ENCODE data around the gene CNOT6L.

CNOT6L gene

DNA sequence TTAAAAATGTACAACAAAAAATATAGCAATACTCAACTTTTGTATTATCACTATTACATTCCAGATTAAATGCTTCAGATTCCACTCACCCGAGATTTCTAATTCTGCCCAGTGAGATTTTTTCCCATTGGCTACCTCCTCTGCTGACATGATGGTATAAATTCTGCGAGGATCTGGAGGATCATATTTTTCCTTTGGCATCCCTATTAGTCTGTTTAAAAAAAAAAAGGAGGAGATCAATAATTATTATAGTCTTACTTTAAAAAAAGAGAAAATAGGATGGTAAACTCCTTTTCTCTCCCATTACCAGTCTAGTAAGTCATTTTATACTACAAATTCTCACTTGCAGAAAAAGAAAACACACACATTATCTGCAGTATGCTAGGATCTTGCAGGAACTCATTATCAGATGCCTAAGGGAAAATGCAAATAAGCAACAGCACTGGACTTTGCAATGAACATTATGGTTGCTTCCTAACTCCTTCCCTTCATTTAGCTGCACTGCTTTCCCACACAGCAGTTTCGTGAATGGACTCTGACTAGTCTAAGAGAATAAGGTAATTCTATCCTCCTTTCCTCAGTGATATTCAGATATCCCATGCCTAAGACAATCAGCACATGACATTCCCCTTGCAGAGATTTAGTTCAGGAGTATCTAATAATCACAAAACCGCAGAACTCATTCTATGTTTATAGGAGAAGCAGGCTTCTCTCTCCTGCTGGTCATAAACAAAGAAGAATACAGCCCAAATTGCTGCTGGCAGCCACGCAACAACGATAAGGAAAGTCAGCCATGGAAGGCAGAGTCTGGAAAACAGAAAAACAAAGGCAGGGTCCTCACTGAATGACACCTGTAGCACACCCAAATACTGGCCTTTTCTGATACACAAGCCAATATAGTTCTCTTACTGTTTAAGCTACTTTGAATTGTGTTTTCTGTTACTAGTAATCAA is 42.7 kb downstream of the CNOT6L start:
- TF ChIP-seq, protein P1, sequence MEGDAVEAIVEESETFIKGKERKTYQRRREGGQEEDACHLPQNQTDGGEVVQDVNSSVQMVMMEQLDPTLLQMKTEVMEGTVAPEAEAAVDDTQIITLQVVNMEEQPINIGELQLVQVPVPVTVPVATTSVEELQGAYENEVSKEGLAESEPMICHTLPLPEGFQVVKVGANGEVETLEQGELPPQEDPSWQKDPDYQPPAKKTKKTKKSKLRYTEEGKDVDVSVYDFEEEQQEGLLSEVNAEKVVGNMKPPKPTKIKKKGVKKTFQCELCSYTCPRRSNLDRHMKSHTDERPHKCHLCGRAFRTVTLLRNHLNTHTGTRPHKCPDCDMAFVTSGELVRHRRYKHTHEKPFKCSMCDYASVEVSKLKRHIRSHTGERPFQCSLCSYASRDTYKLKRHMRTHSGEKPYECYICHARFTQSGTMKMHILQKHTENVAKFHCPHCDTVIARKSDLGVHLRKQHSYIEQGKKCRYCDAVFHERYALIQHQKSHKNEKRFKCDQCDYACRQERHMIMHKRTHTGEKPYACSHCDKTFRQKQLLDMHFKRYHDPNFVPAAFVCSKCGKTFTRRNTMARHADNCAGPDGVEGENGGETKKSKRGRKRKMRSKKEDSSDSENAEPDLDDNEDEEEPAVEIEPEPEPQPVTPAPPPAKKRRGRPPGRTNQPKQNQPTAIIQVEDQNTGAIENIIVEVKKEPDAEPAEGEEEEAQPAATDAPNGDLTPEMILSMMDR (IDR thresholded peaks at IDR 0.05; ENCODE audit: low read depth, low read length) = no peak
- no peaks in the 10 kb centered on the region; the same call in 1 of the 2 replicates for H3K36me3 ChIP-seq
- no peaks in the 10 kb centered on the region for H3K9me3 ChIP-seq (ENCODE audit: severe bottlenecking)
- no peaks in the 10 kb centered on the region for H3K27me3 ChIP-seq (ENCODE audit: insufficient read depth, low read depth, severe bottlenecking)
- no peak for DNase-seq
- H3K27ac ChIP-seq = no peak overlapping the region
- H3K4me3 ChIP-seq (ENCODE audit: low read depth, low read length) = no peak overlapping the region

DNA sequence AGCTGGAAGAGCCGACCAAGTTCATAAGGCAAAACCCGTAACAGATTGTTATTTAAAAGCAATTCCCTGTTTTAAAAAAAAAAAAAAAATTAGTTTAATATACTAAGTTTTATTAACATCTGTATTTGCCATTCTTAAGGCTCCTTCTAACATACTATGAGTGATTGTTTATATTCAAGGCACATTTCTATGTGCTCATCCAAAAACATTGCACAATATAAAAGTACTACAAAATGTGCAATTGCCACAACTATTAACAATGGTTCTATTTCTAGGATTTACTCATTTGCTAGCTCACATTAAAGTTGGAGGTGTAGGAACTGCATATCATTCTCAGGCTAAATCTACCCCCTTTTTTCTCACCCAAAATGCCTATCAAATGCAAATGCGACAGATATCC is 46.1 kb downstream of the CNOT6L start:
- Histone ChIP-seq H3K9me3 (ENCODE audit: severe bottlenecking) (no peaks in the 10 kb centered on the region), H3K27ac (no peak overlapping the region), H3K36me3 (peaks cover 3% of the 10 kb centered on the region; the same call in 1 of the 2 replicates), H3K4me3 (ENCODE audit: low read depth, low read length) (no peak overlapping the region), H3K27me3 (ENCODE audit: insufficient read depth, low read depth, severe bottlenecking) (no peaks in the 10 kb centered on the region)
- TF ChIP-seq, protein P1 (IDR thresholded peaks at IDR 0.05; ENCODE audit: low read depth, low read length) = no peak
- DNase-seq = no peak

DNA sequence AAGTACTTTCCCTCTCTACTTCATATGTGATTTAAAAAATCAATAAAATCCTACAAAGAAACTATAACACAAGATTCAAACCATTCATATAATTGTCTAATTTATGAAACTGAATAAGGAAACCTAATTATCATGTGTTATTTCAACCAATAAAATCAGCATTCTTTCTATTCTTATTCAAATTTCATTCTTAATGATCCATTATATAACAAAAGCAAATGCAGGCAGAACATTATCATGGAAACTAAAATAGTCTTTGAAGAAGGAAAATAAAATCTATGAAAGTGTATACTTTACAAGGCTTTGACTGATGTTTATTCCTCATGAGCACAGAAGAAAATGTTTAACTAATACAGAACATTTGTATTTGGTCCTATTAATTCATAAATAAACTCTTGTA is 47.6 kb downstream of the CNOT6L start:
- peaks cover 3% of the 10 kb centered on the region; the same call in 1 of the 2 replicates for H3K36me3 ChIP-seq
- H3K4me3 ChIP-seq (ENCODE audit: low read depth, low read length) = no peak overlapping the region
- TF ChIP-seq, protein P1 (IDR thresholded peaks at IDR 0.05; ENCODE audit: low read depth, low read length) = no peak
- H3K9me3 ChIP-seq (ENCODE audit: severe bottlenecking) = no peaks in the 10 kb centered on the region
- no peak overlapping the region for H3K27ac ChIP-seq
- H3K27me3 ChIP-seq (ENCODE audit: insufficient read depth, low read depth, severe bottlenecking) = no peaks in the 10 kb centered on the region
- no peak for DNase-seq

DNA sequence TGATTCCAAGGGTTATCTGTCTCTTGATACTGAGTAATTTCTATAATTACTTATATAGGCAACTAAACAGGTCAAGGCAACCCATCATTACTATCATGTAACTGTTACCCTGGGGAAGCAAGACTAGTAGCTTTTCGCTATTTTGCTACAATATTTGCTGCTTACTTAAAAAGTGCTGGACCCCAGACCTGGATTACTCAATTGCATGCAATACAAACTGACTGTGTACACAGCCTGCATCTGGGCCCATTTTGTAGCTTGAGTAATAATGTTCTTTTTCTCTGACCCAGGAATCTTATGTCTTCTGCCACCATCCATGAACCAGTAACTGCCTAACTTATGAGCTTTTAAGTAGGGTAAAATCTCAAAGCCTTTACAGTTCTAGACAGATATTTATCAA is 53.4 kb downstream of the CNOT6L start:
- H3K36me3 ChIP-seq = peaks cover under 1% of the 10 kb centered on the region; the same call in 1 of the 2 replicates
- TF ChIP-seq, protein P1 (IDR thresholded peaks at IDR 0.05; ENCODE audit: low read depth, low read length) = no peak
- no peak for DNase-seq
- no peak overlapping the region for H3K27ac ChIP-seq
- no peak overlapping the region for H3K4me3 ChIP-seq (ENCODE audit: low read depth, low read length)
- no peaks in the 10 kb centered on the region for H3K27me3 ChIP-seq (ENCODE audit: insufficient read depth, low read depth, severe bottlenecking)
- H3K9me3 ChIP-seq (ENCODE audit: severe bottlenecking) = peaks cover 4% of the 10 kb centered on the region

DNA sequence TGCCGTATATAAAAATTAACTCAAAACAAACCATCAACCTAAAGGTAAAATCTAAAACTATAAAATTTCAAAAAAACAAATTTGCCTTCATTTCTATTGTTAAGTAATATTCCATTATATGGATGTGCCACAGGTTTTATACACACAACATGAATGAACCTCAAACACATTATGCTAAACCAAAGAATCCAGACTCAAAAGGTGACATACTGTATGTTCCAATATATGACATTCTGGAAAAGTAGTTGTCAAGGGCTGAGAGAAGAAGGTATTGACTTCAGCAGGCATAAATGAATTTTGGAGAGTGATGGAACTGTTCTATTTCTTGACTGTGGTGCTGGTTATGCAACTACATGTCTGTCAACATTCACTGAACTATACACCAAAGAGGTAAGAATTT is 56.6 kb downstream of the CNOT6L start:
- TF ChIP-seq, protein P1 (IDR thresholded peaks at IDR 0.05; ENCODE audit: low read depth, low read length) = no peak
- peaks cover 4% of the 10 kb centered on the region for H3K9me3 ChIP-seq (ENCODE audit: severe bottlenecking)
- no peak for DNase-seq
- no peak overlapping the region for H3K27ac ChIP-seq
- no peaks in the 10 kb centered on the region for H3K27me3 ChIP-seq (ENCODE audit: insufficient read depth, low read depth, severe bottlenecking)
- H3K4me3 ChIP-seq (ENCODE audit: low read depth, low read length) = no peak overlapping the region
- no peaks in the 10 kb centered on the region for H3K36me3 ChIP-seq
